HEK293T (cell line): ENCODE measurements around the gene CGNL1.

Source experiments
- ARNT ChIP-seq: fragments of 450-650 bp; IDR thresholded peaks from 2 replicates; pipeline ENCODE4 v1.6.1; 2017; ENCODE audit warnings: mild to moderate bottlenecking
- BHLHE40 ChIP-seq: fragments of 450-650 bp; IDR thresholded peaks from 2 replicates; pipeline ENCODE4 v1.6.1; 2016; ENCODE audit warnings: mild to moderate bottlenecking, moderate library complexity, borderline replicate concordance
- ELF4 ChIP-seq: fragments of 450-650 bp; IDR thresholded peaks from 2 replicates; pipeline ENCODE4 v1.6.1; 2017; ENCODE audit warnings: antibody characterized with exemption
- FOXA1 ChIP-seq: fragments of 450-650 bp; IDR thresholded peaks from 2 replicates; pipeline ENCODE4 v1.6.1; 2016; ENCODE audit warnings: mild to moderate bottlenecking
- FOXK2 ChIP-seq: fragments of 450-650 bp; IDR thresholded peaks from 2 replicates; pipeline ENCODE4 v1.6.1; 2016; ENCODE audit warnings: mild to moderate bottlenecking
- NFRKB ChIP-seq: fragments of 450-650 bp; IDR thresholded peaks from 2 replicates; pipeline ENCODE4 v1.6.1; 2016; ENCODE audit warnings: mild to moderate bottlenecking, moderate library complexity
- SP1 ChIP-seq: fragments of 450-650 bp; IDR thresholded peaks from 2 replicates; pipeline ENCODE4 v1.6.1; 2017
- SUZ12 ChIP-seq: fragments of 450-650 bp; IDR thresholded peaks from 2 replicates; pipeline ENCODE4 v1.6.1; 2016; ENCODE audit warnings: mild to moderate bottlenecking
- TARDBP ChIP-seq: fragments of 450-650 bp; IDR thresholded peaks from 2 replicates; pipeline ENCODE4 v1.6.1; 2016
- TF ChIP-seq, protein P1 (sequence below): fragments of 450-650 bp; IDR thresholded peaks from 2 replicates; pipeline ENCODE4 v1.6.1; 2016

DNA sequence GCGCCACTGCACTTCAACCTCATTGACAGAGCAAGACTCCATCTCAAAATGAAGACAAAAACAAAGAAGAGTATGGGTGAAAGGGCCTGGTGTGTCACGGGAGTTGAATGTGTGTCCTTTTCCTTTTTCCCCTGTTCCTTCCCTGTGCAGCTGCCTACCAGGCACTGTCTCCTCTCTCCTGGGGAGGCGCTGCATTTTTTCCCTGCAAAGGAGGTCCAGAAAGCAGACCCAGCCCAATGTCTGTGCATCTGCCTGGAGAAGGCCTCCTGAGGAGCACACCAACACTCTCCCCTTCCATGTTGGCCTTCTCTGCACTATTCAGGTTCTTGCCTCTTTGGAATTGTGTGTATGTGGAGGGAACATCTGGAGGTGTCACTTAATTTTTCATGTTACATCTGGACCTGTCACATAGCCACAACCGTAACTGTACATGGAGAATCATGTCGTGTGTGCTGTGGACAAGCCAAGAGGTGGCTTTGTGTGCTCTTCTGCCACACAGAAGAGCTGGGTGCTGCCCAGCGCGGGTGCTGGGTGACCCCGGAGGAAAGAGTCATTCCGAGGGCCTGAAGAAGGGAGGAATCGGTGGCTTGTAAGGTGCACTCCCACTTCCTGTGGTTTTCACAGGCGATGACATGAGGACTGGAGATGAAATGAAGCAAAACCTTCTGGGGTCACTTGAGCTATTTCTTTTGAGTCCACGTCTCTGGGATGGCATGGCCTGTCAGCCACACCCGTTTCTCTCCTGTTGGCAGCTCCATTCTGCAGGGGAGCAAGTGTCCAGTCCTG, 46.5 kb upstream of the CGNL1 start:
- TF ChIP-seq, protein P1, sequence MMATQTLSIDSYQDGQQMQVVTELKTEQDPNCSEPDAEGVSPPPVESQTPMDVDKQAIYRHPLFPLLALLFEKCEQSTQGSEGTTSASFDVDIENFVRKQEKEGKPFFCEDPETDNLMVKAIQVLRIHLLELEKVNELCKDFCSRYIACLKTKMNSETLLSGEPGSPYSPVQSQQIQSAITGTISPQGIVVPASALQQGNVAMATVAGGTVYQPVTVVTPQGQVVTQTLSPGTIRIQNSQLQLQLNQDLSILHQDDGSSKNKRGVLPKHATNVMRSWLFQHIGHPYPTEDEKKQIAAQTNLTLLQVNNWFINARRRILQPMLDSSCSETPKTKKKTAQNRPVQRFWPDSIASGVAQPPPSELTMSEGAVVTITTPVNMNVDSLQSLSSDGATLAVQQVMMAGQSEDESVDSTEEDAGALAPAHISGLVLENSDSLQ, result no peak
- no peak for TF ChIP-seq ARNT
- no peak for TF ChIP-seq SP1
- no peak for TF ChIP-seq FOXA1
- TF ChIP-seq NFRKB, result no peak
- TF ChIP-seq ELF4, result no peak
- TF ChIP-seq BHLHE40, result no peak
- TF ChIP-seq FOXK2, result no peak
- no peak for TF ChIP-seq SUZ12
- TF ChIP-seq TARDBP, result no peak
